GM12865 (cell line): ENCODE measurements around the gene GALNT15.

ENCODE experiments used
- DNase-seq: peaks from one replicate; pipeline ENCODE4 v3.0.0; 2010; ENCODE audit warnings: low read depth
- H3K4me3 ChIP-seq: 2 replicates; pipeline ENCODE4 v1.5.1; 2011; ENCODE audit warnings: mild to moderate bottlenecking, low read depth, low read length, control low read depth
- CTCF ChIP-seq: IDR thresholded peaks from 2 replicates; pipeline ENCODE4 v1.5.1; 2011; ENCODE audit warnings: low read length, control low read depth, low read depth, inconsistent platforms; ENCODE audit not compliant: insufficient read depth; ENCODE audit errors: missing control alignments

GALNT15 gene

GRCh38 chr3:16266714-16267113, 92.2 kb downstream of the GALNT15 start:
- TF ChIP-seq CTCF = no peak
- no peak for DNase-seq
- no peak overlapping the region for H3K4me3 ChIP-seq

GRCh38 chr3:16270855-16271254, 96.4 kb downstream of the GALNT15 start:
- TF ChIP-seq CTCF = no peak
- no peak for DNase-seq

GRCh38 chr3:16272588-16272987, 98.1 kb downstream of the GALNT15 start:
- TF ChIP-seq CTCF = no peak
- DNase-seq = no peak
- no peak overlapping the region for H3K4me3 ChIP-seq

More at GRCh38 chr3:16270855-16271254, 96.4 kb downstream of the GALNT15 start:
- H3K4me3 ChIP-seq = no peak overlapping the region

- TF ChIP-seq CTCF = no peak
- no peak for DNase-seq
- H3K4me3 ChIP-seq = no peak overlapping the region
These were observed 99.4 kb downstream of the GALNT15 start for GRCh38 chr3:16273867-16274266.

GRCh38 chr3:16277471-16277870, 103.0 kb downstream of the GALNT15 start:
- TF ChIP-seq CTCF = no peak
- DNase-seq = no peak
- no peak overlapping the region for H3K4me3 ChIP-seq

- TF ChIP-seq CTCF = no peak
- no peak overlapping the region for H3K4me3 ChIP-seq
- no peak for DNase-seq
These were observed 104.7 kb downstream of the GALNT15 start for GRCh38 chr3:16279010-16279801.

- no peak for TF ChIP-seq CTCF
- H3K4me3 ChIP-seq = no peak overlapping the region
- DNase-seq = no peak
These were observed 106.2 kb downstream of the GALNT15 start for GRCh38 chr3:16280671-16281070.
